GM11168 (cell line): ENCODE measurements around the gene FSD1.
"Not testable (repeated sequence)": the region's sequence is repeated elsewhere in the genome, so short reads cannot be mapped to it uniquely, and the experiment has no call there.

ENCODE experiments used
- in situ Hi-C: fragments of 300-500 bp; cut with MboI; formaldehyde crosslinking; loops from one replicate; pipeline ENCODE4 v1.12.0; 2022; ENCODE audit warnings: low sequenced_read_pairs; ENCODE audit not compliant: unreplicated experiment

The FSD1 gene

GRCh38 chr19:4313847-4314490 is 9.6 kb downstream of the FSD1 start:
- in situ Hi-C loops = no loop called here

GRCh38 chr19:4316956-4317355 is 12.6 kb downstream of the FSD1 start:
- in situ Hi-C loops = no loop called here

GRCh38 chr19:4318460-4318859 is 14.1 kb downstream of the FSD1 start:
- in situ Hi-C loops = no loop called here

DNA sequence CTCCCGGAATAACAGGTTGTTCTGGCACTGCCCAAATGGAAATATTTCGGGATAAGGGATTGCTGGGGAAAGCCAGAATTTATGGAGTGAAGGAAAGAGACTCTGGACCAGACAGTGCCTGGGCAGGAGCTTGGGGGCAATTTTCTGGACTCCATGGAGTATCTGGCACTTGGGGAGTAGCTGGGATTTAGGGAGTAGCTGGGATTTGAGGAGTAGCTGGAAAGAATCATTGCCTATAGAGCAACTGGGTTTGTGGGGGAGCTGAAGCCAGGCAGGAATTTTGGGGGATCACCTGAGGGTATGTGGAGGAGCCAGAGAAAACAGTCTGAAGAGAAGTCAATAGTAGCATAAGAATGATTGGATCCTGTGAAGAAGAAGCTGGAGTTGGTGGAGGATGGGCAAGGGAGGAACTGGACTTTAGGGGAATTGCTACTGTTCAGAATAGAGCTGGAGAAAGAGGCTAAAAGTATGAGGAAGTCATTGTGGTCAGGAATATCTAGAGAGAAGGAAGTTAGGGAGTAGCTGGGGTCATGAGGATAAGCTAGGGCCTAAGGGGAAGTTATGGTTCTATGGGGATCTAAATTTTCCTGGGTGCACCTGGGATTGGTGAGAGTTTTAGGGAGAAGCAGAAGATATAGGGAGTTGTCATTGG is 14.8 kb downstream of the FSD1 start:
- in situ Hi-C loops = no loop called here

GRCh38 chr19:4320419-4320818 is 16.0 kb downstream of the FSD1 start:
- in situ Hi-C loops = no loop called here

GRCh38 chr19:4322942-4323665 is 18.7 kb downstream of the FSD1 start:
- in situ Hi-C loops = no loop called here

GRCh38 chr19:4323692-4324091 is 19.3 kb downstream of the FSD1 start:
- in situ Hi-C loops = no loop called here

GRCh38 chr19:4324228-4324627 is 19.8 kb downstream of the FSD1 start:
- in situ Hi-C loops = no loop called here

- in situ Hi-C loops = no loop called here
Measured at GRCh38 chr19:4326215-4326836, 21.9 kb downstream of the FSD1 start.

- in situ Hi-C loops = no loop called here
Measured at GRCh38 chr19:4326837-4327251, 22.4 kb downstream of the FSD1 start.

DNA sequence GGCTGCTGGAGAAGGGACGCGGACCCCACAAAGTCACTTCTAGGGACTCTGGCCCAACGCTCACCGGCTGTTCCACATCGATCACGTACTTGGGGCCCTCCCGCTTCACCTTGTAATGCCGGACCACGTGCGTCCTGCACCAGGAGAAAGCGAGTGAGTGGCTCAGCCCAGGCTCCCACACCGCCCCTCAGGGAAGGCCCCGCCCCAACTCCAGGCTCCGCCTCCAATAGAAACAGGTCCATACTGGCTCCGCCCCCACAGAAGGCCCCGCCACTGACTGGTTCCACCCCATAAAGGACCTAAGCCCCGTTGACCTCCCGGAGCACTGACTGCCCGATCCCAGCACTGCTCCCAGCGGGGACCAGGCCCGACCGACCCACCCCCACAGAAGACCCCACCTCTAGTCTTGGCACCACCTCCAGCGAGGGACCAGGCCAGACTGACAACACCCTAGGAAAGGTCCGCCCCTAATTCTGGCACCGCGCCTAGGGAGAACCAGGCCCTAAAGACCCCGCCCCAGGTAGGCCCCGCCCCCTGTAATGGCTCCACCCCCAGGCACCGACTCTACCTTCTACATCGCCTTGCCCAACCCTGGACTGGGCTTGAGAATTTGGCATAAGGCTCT is 23.0 kb downstream of the FSD1 start:
- in situ Hi-C loops = no loop called here

GRCh38 chr19:4327877-4328242 is 23.5 kb downstream of the FSD1 start:
- in situ Hi-C loops = no loop called here

DNA sequence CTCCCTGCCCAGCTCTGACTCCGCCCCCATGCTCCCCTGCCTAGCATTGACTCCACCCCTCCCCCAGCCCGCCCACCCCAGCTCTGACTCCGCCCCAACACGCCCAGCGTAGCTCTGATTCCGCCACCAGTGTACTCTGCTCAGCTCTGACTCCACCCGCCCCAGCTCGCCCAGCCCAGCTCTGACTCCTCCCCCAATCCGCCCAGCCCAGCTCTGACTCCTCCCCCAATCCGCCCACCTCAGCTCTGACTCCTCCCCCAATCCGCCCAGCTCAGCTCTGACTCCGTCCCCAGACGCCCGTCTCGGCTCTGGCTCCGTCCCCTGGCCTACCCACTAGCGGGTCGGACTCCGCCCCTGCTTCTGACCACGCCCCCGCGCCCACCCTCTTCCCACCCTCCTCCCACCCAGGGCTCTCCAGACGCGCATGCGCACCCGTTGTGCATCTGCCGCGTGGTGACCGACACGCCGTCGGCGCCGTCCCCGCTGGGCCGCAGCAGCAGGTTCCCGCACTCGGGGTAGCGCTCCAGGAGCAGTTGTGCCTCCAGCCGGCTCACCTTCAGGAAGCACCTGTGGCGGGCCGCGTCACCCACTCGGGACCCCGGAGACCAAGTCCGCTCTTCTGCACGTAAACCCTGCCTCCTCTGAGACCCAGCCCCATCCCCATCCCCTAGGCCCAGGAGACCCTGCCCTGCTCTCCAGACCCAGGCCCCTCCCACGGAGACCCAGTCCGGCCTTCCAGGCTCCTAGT is 24.0 kb downstream of the FSD1 start:
- in situ Hi-C loops = no loop called here

GRCh38 chr19:4328991-4329681 is 24.7 kb downstream of the FSD1 start:
- in situ Hi-C loops = not testable (repeated sequence)

DNA sequence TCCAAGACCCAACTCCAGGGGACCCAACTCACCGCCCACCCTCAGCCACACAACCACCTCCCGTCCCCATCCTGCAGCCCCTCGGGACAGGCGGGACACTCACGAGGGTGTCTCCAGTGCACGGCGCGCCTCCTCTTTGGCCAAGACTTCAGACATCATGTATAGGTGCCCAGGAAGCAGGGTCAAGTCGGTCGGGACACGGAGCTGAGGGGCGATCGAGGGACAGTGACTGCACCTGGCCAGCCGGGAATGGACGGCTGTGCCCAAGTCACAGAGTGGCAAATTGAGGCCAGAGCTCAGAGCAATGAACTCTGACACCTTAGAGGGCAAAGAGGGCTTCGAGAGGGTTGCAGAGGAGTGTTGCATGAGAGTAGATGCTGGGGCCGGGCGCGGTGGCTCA is 25.5 kb downstream of the FSD1 start:
- in situ Hi-C loops = no loop called here

DNA sequence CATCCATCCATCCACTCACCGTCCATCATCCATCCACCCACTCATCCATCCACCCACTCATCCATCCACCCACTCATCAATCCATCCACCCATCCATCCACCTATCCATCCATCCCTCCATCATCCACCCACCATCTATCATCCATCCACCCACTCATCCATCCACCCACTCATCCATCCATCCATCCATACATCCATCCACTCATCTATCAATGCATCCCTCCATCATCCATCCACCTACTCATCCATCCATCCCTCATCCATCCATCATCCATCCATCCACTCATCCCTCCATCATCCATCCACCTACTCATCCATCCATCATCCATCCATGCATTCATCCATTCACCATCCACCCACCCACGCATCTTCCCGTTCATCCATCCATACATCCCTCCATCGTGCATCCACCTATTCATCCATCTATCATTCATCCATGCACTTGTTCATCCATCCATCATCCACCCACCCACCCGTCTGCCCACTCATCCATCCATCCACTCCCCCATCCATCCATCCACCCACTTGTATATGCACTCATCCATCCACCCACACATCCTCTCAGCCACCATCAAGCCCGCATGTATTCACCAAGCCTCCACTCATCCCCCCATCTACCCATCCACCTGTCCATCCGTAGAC is 30.7 kb downstream of the FSD1 start:
- in situ Hi-C loops = no loop called here

- in situ Hi-C loops = no loop called here
Measured at GRCh38 chr19:4337906-4338440, 33.6 kb downstream of the FSD1 start.

DNA sequence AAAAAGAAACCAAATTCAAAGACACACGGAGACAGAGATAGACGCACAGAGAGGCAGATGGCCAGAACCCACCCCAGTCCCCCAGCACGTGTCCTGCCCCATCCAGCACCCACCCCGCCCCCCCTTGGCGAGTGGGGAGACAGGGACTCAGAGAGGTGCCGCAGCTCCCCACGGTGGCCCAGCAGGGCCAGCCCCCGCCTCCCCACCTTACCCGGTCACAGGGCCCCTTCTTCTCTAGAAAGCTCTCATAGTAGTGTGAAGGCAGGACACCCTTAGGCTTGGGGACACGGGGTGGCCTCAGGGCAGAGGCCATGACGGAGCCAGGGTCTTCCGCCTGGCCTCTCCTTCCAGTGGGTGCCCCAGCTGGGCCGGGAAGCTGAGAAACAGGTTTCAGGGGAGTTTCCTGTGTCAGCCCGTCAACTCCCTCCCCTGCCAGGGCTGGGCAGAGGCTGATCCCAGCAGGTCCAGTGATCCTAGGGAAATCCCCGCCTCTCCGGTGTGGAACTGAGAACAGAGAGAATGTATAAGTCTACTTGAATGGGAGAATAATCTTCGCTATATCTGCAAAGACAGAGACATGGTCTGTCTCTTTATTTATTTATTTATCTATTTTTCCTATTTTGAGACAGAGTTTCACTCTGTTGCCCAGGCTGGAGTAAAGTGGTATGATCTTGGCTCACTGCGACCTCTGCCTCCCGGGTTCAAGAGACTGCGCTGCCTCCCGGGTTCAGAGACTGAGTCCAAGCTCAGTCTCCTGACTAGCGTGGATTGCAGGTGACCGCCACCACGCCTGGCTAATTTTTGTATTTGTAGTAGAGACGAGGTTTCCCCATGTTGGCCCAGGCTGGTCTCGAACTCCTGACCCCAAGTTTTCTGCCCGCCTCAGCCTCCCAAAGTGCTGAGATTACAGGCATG is 34.3 kb downstream of the FSD1 start, which contains the start of gene STAP2:
STAP2 (minus strand) TSS at position 387 of the 915 bp plus-strand sequence; CDS start at position 313, 74 bp downstream.
- in situ Hi-C loops = no loop called here
